K562 (cell line): ENCODE results near the gene MFNG. TPM values are rescaled to one million over a fixed set of nuclear protein-coding genes. Genes with fewer than 3 reads are reported as not detected.

ENCODE experiments used
- ATAC-seq: fragments of 200-7000 bp; cut with Tn5 transposase; 3 replicates; pipeline ENCODE4 v1.9.1; 2020; ENCODE audit warnings: moderate library complexity
- BruUV-seq: library from RNA; stranded (reverse); fragments of 400-500 nt; replicated peaks from 2 replicates; lab custom pipeline; 2021; lab: Mats Ljungman, UMichigan
- CTCF ChIA-PET: fragments of 300-600 bp; formaldehyde crosslinking; extraction: SDS; loops from one replicate; lab custom pipeline; 2021; ENCODE audit warnings: low intra/inter-chr PET ratio; lab: Yijun Ruan, JAX
- POLR2A ChIA-PET: fragments of 300-600, 350-650 bp; sonication (Branson Sonifier 250); formaldehyde crosslinking; extraction: SDS; loops from one replicate; lab custom pipeline; 2021; ENCODE audit warnings: antibody characterized with exemption, inconsistent platforms; lab: Yijun Ruan, JAX
- DNase-seq, 4 experiments: peaks; one replicate each; pipeline versions ENCODE4 v3.0.0 to v3.0.0-alpha.2; 2011 to 2018; ENCODE audit warnings: low spot score in 3 of 4, mixed read lengths in 3 of 4; ENCODE audit errors: extremely low read depth in 1 of 4
- FAIRE-seq: peaks from 2 replicates; lab custom pipeline; 2011; peaks lifted over from hg19 to GRCh38; lab: Jason Lieb, UNC
- H2AFZ ChIP-seq: 2 replicates; pipeline ENCODE4 v1.6.0; 2011; ENCODE audit warnings: low read depth, low read length, control low read depth, inconsistent platforms
- H3K27ac ChIP-seq: fragments of 200-600 bp; 3 replicates; pipeline ENCODE4 v1.8.0; 2011; ENCODE audit warnings: low read depth, mild to moderate bottlenecking, control low read depth, inconsistent platforms, low read length, moderate library complexity, mixed read lengths; ENCODE audit errors: extremely low read depth
- H3K27me3 ChIP-seq, 2 experiments: fragments of 300-600 bp in 1 of 2; 2 replicates in 1 of 2; 3 replicates in 1 of 2; pipeline versions ENCODE4 v1.6.0 to v1.8.0; 2011; ENCODE audit warnings: inconsistent platforms in 2 of 2, low read length in 2 of 2, mild to moderate bottlenecking in 1 of 2, mixed read lengths in 1 of 2, moderate library complexity in 1 of 2; ENCODE audit not compliant: control insufficient read depth in 2 of 2, insufficient read depth in 2 of 2
- H3K36me3 ChIP-seq: fragments of 300-600 bp; 3 replicates; pipeline ENCODE4 v1.8.0; 2011; ENCODE audit warnings: mild to moderate bottlenecking, low read length, inconsistent platforms; ENCODE audit not compliant: control insufficient read depth, insufficient read depth
- H3K4me1 ChIP-seq, 2 experiments: fragments of 200-600 bp in 1 of 2; replicated peaks in 1 of 2; 2 replicates in 1 of 2; 3 replicates in 1 of 2; pipeline versions ENCODE4 v1.5.1 to v1.8.0; 2011; ENCODE audit warnings: inconsistent platforms in 2 of 2, low read length in 2 of 2, mild to moderate bottlenecking in 1 of 2, mixed read lengths in 1 of 2, moderate library complexity in 1 of 2; ENCODE audit not compliant: control insufficient read depth in 2 of 2, insufficient read depth in 2 of 2
- H3K4me2 ChIP-seq: 2 replicates; pipeline ENCODE4 v1.6.1; 2011; ENCODE audit warnings: low read length, control low read depth, inconsistent platforms, mixed read lengths; ENCODE audit not compliant: insufficient read depth
- H3K4me3 ChIP-seq: fragments of 200-600 bp; sonication (generic), shearing (Covaris generic); 2 replicates; pipeline ENCODE4 v1.5.1; 2016; ENCODE audit warnings: control low read depth, inconsistent platforms
- H3K79me2 ChIP-seq: fragments of 200-600 bp; 3 replicates; pipeline ENCODE4 v1.8.0; 2011; ENCODE audit warnings: low read length, inconsistent platforms; ENCODE audit not compliant: control insufficient read depth, insufficient read depth
- H3K9ac ChIP-seq, 2 experiments: 2 replicates each; pipeline versions ENCODE4 v1.6.0 to v1.6.1; 2011; ENCODE audit warnings: low read depth in 2 of 2, low read length in 2 of 2, control low read depth in 1 of 2, inconsistent platforms in 1 of 2, mild to moderate bottlenecking in 1 of 2, mixed read lengths in 1 of 2; ENCODE audit not compliant: insufficient read depth in 1 of 2
- H3K9me1 ChIP-seq: one replicate; pipeline ENCODE4 v1.6.0; 2011; ENCODE audit warnings: inconsistent platforms, mild to moderate bottlenecking, low read length, moderate library complexity; ENCODE audit not compliant: control insufficient read depth, insufficient read depth
- H3K9me3 ChIP-seq: replicated peaks from 2 replicates; pipeline ENCODE4 v1.5.1; 2011; ENCODE audit warnings: low read depth, low read length, inconsistent platforms; ENCODE audit not compliant: control insufficient read depth, insufficient read depth
- H4K20me1 ChIP-seq: replicated peaks from 2 replicates; pipeline ENCODE4 v1.6.1; 2011; ENCODE audit warnings: low read length, inconsistent platforms, mixed read lengths; ENCODE audit not compliant: control insufficient read depth, insufficient read depth
- ADNP ChIP-seq: fragments of 200-800 bp; sonication (Bioruptor generic); IDR thresholded peaks from 2 replicates; pipeline ENCODE4 v1.6.1; 2016; ENCODE audit warnings: missing genetic modification characterization, missing compliant biosample characterization
- AFF4 ChIP-seq: sonication (generic); formaldehyde crosslinking; IDR thresholded peaks from 2 replicates; pipeline ENCODE4 v1.8.0; 2023; ENCODE audit warnings: mild to moderate bottlenecking, missing genetic modification reagents
- BRD4 ChIP-seq: fragments of 200-600 bp; sonication (generic); IDR thresholded peaks from 2 replicates; pipeline ENCODE4 v1.6.1; 2017; ENCODE audit warnings: inconsistent platforms
- CBFA2T3 ChIP-seq: fragments of 450-650 bp; IDR thresholded peaks from 2 replicates; pipeline ENCODE4 v1.6.1; 2017
- CBX1 ChIP-seq: sonication (generic); IDR thresholded peaks from 2 replicates; pipeline ENCODE4 v1.6.1; 2016; ENCODE audit warnings: antibody characterized with exemption, low read depth, mild to moderate bottlenecking
- DMBX1 ChIP-seq: fragments of 250-450 bp; sonication (Bioruptor Pico); IDR thresholded peaks from 2 replicates; pipeline ENCODE4 v1.8.0; 2022; ENCODE audit warnings: inconsistent platforms, mild to moderate bottlenecking, moderate library complexity, borderline replicate concordance
- EP400 ChIP-seq: fragments of 450-650 bp; IDR thresholded peaks from 2 replicates; pipeline ENCODE4 v1.6.1; 2017; ENCODE audit warnings: antibody characterized with exemption, mild to moderate bottlenecking, moderate library complexity
- ETV5 ChIP-seq: sonication (generic); formaldehyde crosslinking; IDR thresholded peaks from 2 replicates; pipeline ENCODE4 v1.4.0; 2020; ENCODE audit warnings: low read depth, mild to moderate bottlenecking, missing genetic modification reagents
- FOXA3 ChIP-seq, 2 experiments: fragments of 450-650 bp in 1 of 2; sonication (generic) in 1 of 2; formaldehyde crosslinking; IDR thresholded peaks in 1 of 2; conservative IDR thresholded peaks in 1 of 2; 2 replicates each; pipeline versions ENCODE4 v1.4.0 to v1.8.0; 2020 to 2022; ENCODE audit warnings: mild to moderate bottlenecking in 2 of 2, missing genetic modification reagents in 1 of 2
- MAFG ChIP-seq: fragments of 450-650 bp; conservative IDR thresholded peaks from 2 replicates; pipeline ENCODE4 v1.6.1; 2016; ENCODE audit warnings: missing genetic modification characterization, missing compliant biosample characterization
- MED1 ChIP-seq: sonication (generic); formaldehyde crosslinking; IDR thresholded peaks from 2 replicates; pipeline ENCODE4 v1.8.1; 2023; ENCODE audit warnings: missing genetic modification reagents, borderline replicate concordance
- POLR2AphosphoS5 ChIP-seq: IDR thresholded peaks from 2 replicates; pipeline ENCODE4 v1.6.1; 2011; ENCODE audit warnings: mild to moderate bottlenecking, low read depth, low read length, moderate library complexity; ENCODE audit not compliant: control insufficient read depth, insufficient read depth
- SOX6 ChIP-seq: fragments of 450-650 bp; IDR thresholded peaks from 2 replicates; pipeline ENCODE4 v1.6.1; 2014; ENCODE audit warnings: mild to moderate bottlenecking
- TGIF2 ChIP-seq: sonication (generic); formaldehyde crosslinking; IDR thresholded peaks from 2 replicates; pipeline ENCODE4 v1.8.1; 2022; ENCODE audit warnings: mild to moderate bottlenecking, missing genetic modification reagents, moderate library complexity
- ZNF561 ChIP-seq: fragments of 450-650 bp; formaldehyde crosslinking; conservative IDR thresholded peaks from 2 replicates; pipeline ENCODE4 v1.4.0; 2020; ENCODE audit warnings: mild to moderate bottlenecking, moderate library complexity
- WGBS: fragments of 100-300 bp; shearing (Covaris generic); methylation state at CpG from one replicate; pipeline ENCODE4 v1.1.6; 2016; ENCODE audit warnings: low coverage, mixed read lengths; ENCODE audit not compliant: insufficient coverage; ENCODE audit errors: missing lambda C conversion rate; 5-methylcytosine and 5-hydroxymethylcytosine counted together
- in situ Hi-C: fragments of 300-500 bp; cut with MboI; formaldehyde crosslinking; loops from 4 replicates; pipeline ENCODE4 v1.15.0; 2018; ENCODE audit warnings: inconsistent platforms, mixed read lengths
- intact Hi-C: fragments of 100-400 bp; cut with micrococcal nuclease; formaldehyde crosslinking; loops from 2 replicates; pipeline ENCODE4 v1.14.2; 2022
- polyA plus RNA-seq, 8 experiments: library from polyadenylated mRNA; depleted of rRNA in 4 of 8; stranded (reverse) in 5 of 8; unstranded in 3 of 8; fragments of >200 nt; fragmentation: Nextera tagmentation in 2 of 8; fragmentation: Illumina TruSeq in 1 of 8; extraction: Ambion mirVana in 2 of 8; extraction: Trizol in 1 of 8; gene quantifications; 2 replicates each; pipeline versions ENCODE4 v1.2.1 to v1.2.3, GENCODE V29; 2011 to 2014; ENCODE audit warnings: inconsistent platforms in 1 of 8, missing spikeins in 1 of 8
- total RNA-seq, 7 experiments: library from RNA; depleted of rRNA in 6 of 7; stranded (reverse); fragments of >200 nt in 6 of 7; fragmentation: Illumina TruSeq in 2 of 7; extraction: Trizol in 2 of 7; gene quantifications; 2 replicates each; pipeline versions ENCODE4 v1.2.1 to v1.2.3, GENCODE V29; 2011 to 2021; ENCODE audit warnings: low replicate concordance in 1 of 7

Gene MFNG
- total and polyA plus RNA-seq, 9 of the 15 experiments (the other 6 are each of a cell fraction or from before 2014, with no cell fraction given): 0.13 to 0.73 (median 0.38) TPM; not detected in 4

GRCh38 chr22:37535159-37535558 lies 49.0 kb upstream of the MFNG start:
- intact Hi-C loops: no loop called here
- Histone ChIP-seq H2AFZ (no peak overlapping the region), H3K79me2 (no peaks in the 10 kb centered on the region), H3K9me3 (no peaks in the 10 kb centered on the region), H3K36me3 (no peaks in the 10 kb centered on the region), H3K9me1 (no peaks in the 10 kb centered on the region), H3K27me3 (no peaks in the 10 kb centered on the region), H3K27ac (no peak overlapping the region), H4K20me1 (no peaks in the 10 kb centered on the region), H3K4me2 (no peak overlapping the region), H3K4me3 (no peak overlapping the region), H3K9ac (no peak overlapping the region), H3K4me1 (peaks cover 11 to 13% of the 10 kb centered on the region in 2 experiments; a peak in 4 of 5 replicates)
- DNase-seq (no peak), FAIRE-seq (no peak), ATAC-seq (no peak)
- POLR2A ChIA-PET: no interaction called here
- in situ Hi-C loops: no loop called here
- CTCF ChIA-PET: no interaction called here
- BruUV-seq: no TSS peak
- TF ChIP-seq TGIF2 (CRISPR knock-in tag): no peak
- TF ChIP-seq ETV5 (CRISPR knock-in tag): no peak
- no peak for TF ChIP-seq ZNF561 (CRISPR knock-in tag)
- TF ChIP-seq ADNP: no peak
- TF ChIP-seq POLR2AphosphoS5: no peak
- no peak for TF ChIP-seq BRD4
- TF ChIP-seq CBFA2T3: no peak
- no peak for TF ChIP-seq CBX1
- TF ChIP-seq SOX6: no peak
- TF ChIP-seq EP400: no peak
- no peak for TF ChIP-seq FOXA3 (CRISPR knock-in tag; conservative IDR thresholded peaks at IDR 0.05 in 1 of 2, IDR thresholded peaks at IDR 0.05 in 1 of 2)
- TF ChIP-seq AFF4 (CRISPR knock-in tag): no peak
- no peak for TF ChIP-seq MAFG
- no peak for TF ChIP-seq DMBX1 (CRISPR knock-in tag)
- TF ChIP-seq MED1 (CRISPR knock-in tag): no peak
- TF ChIP-seq, all 486 proteins: peak for 0
- WGBS: 67% methylated on average over 6 of the region's 6 CpGs
